ENCODE data around the gene NCKIPSD. TPM values are rescaled to one million over a fixed set of nuclear protein-coding genes. Genes with fewer than 3 reads are reported as not detected.

Gene NCKIPSD
- total RNA-seq, 1 donor from 2014 or later = 18.3 TPM

GRCh38 chr3:48679411-48680391 lies 6.0 kb downstream of the NCKIPSD start:
- no peaks in the 10 kb centered on the region for H3K27me3 ChIP-seq
- peaks cover 34% of the 10 kb centered on the region for H3K36me3 ChIP-seq
- no peak for TF ChIP-seq CTCF (IDR thresholded peaks at IDR 0.05)
- H3K4me3 ChIP-seq = no peak overlapping the region
- intact Hi-C loops (cut with DNase I) = no loop called here
- H3K4me1 ChIP-seq = peaks cover 14% of the 10 kb centered on the region
- ATAC-seq (no peak), DNase-seq (no peak)
- no peak overlapping the region for H3K27ac ChIP-seq
- H3K9me3 ChIP-seq = no peaks in the 10 kb centered on the region

GRCh38 chr3:48678566-48679380 lies 6.9 kb downstream of the NCKIPSD start:
- Histone ChIP-seq H3K4me1 (peaks cover 7% of the 10 kb centered on the region), H3K36me3 (peaks cover 34% of the 10 kb centered on the region), H3K27ac (no peak overlapping the region), H3K9me3 (no peaks in the 10 kb centered on the region), H3K4me3 (no peak overlapping the region), H3K27me3 (no peaks in the 10 kb centered on the region)
- intact Hi-C loops (cut with DNase I) = no loop called here
- DNase-seq (no peak), ATAC-seq (no peak)
- TF ChIP-seq CTCF (IDR thresholded peaks at IDR 0.05) = no peak

- Histone ChIP-seq H3K4me3 (no peak overlapping the region), H3K9me3 (no peaks in the 10 kb centered on the region), H3K27ac (no peak overlapping the region), H3K27me3 (no peaks in the 10 kb centered on the region), H3K36me3 (peaks cover 34% of the 10 kb centered on the region), H3K4me1 (peaks cover under 1% of the 10 kb centered on the region)
- no peak for TF ChIP-seq CTCF (IDR thresholded peaks at IDR 0.05)
- intact Hi-C loops (cut with DNase I) = no loop called here
- ATAC-seq (no peak), DNase-seq (no peak)
Observed at GRCh38 chr3:48678056-48678455, 7.7 kb downstream of the NCKIPSD start.

- H3K4me1 ChIP-seq = no peaks in the 10 kb centered on the region
- no peaks in the 10 kb centered on the region for H3K9me3 ChIP-seq
- H3K36me3 ChIP-seq = peaks cover 16% of the 10 kb centered on the region
- H3K27me3 ChIP-seq = no peaks in the 10 kb centered on the region
- H3K4me3 ChIP-seq = no peak overlapping the region
- intact Hi-C loops (cut with DNase I) = no loop called here
- no peak overlapping the region for H3K27ac ChIP-seq
- ATAC-seq = no peak
- TF ChIP-seq CTCF (IDR thresholded peaks at IDR 0.05) = no peak
- DNase-seq = no peak
Observed at GRCh38 chr3:48674505-48674904, 11.2 kb downstream of the NCKIPSD start.

GRCh38 chr3:48672522-48672921 lies 13.2 kb downstream of the NCKIPSD start:
- TF ChIP-seq CTCF (IDR thresholded peaks at IDR 0.05) = no peak
- H3K27ac ChIP-seq = no peak overlapping the region

More at GRCh38 chr3:48672522-48672921, 13.2 kb downstream of the NCKIPSD start:
- no peaks in the 10 kb centered on the region for H3K4me1 ChIP-seq
- ATAC-seq (no peak), DNase-seq (no peak)
- no peaks in the 10 kb centered on the region for H3K27me3 ChIP-seq
- peaks cover 6% of the 10 kb centered on the region for H3K36me3 ChIP-seq
- H3K4me3 ChIP-seq = no peak overlapping the region
- no peaks in the 10 kb centered on the region for H3K9me3 ChIP-seq
- intact Hi-C loops (cut with DNase I) = no loop called here
